GM19438 (cell line): Measurements from ENCODE around the gene MAP3K13.
"Not testable (repeated sequence)": the region's sequence is repeated elsewhere in the genome, so short reads cannot be mapped to it uniquely, and the experiment has no call there.

ENCODE experiments used
- ATAC-seq: cut with Tn5 transposase; IDR thresholded peaks from one replicate; pipeline ENCODE4 v1.9.1; 2021; ENCODE audit warnings: low read depth; ENCODE audit not compliant: unreplicated experiment

MAP3K13 gene

GRCh38 chr3:185340751-185341150, 22.2 kb upstream of the MAP3K13 start:
- ATAC-seq: no peak

- no peak for ATAC-seq
Measured at GRCh38 chr3:185341616-185342458, 21.1 kb upstream of the MAP3K13 start.

GRCh38 chr3:185342459-185343174, 20.3 kb upstream of the MAP3K13 start:
- no peak for ATAC-seq

- ATAC-seq: no peak
Measured at GRCh38 chr3:185347399-185347798, 15.5 kb upstream of the MAP3K13 start.

- ATAC-seq: no peak
Measured at GRCh38 chr3:185350841-185351240, 12.1 kb upstream of the MAP3K13 start.

GRCh38 chr3:185351396-185351795, 11.5 kb upstream of the MAP3K13 start:
- ATAC-seq: no peak

GRCh38 chr3:185353225-185353624, 9.7 kb upstream of the MAP3K13 start:
- no peak for ATAC-seq

- peak; percentile 100 for ATAC-seq
Measured at GRCh38 chr3:185353823-185354614, 8.9 kb upstream of the MAP3K13 start.

GRCh38 chr3:185356499-185356898, 6.4 kb upstream of the MAP3K13 start:
- no peak for ATAC-seq

- no peak for ATAC-seq
Measured at GRCh38 chr3:185361920-185362319, 1.0 kb upstream of the MAP3K13 start.

GRCh38 chr3:185363662-185364203, 797 bp downstream of the MAP3K13 start:
- peak; percentile 39 for ATAC-seq

GRCh38 chr3:185365291-185366073, 2.5 kb downstream of the MAP3K13 start:
- no peak for ATAC-seq

GRCh38 chr3:185366074-185366335, 3.1 kb downstream of the MAP3K13 start:
- ATAC-seq: no peak

GRCh38 chr3:185366913-185367312, 4.0 kb downstream of the MAP3K13 start:
- no peak for ATAC-seq

- ATAC-seq: not testable (repeated sequence)
Measured at GRCh38 chr3:185370349-185370748, 7.4 kb downstream of the MAP3K13 start.

GRCh38 chr3:185371306-185372074, 8.6 kb downstream of the MAP3K13 start:
- ATAC-seq: no peak

GRCh38 chr3:185381320-185382058, 18.6 kb downstream of the MAP3K13 start:
- ATAC-seq: no peak

GRCh38 chr3:185382154-185382553, 19.2 kb downstream of the MAP3K13 start:
- ATAC-seq: no peak

GRCh38 chr3:185386515-185386914, 23.6 kb downstream of the MAP3K13 start:
- not testable (repeated sequence) for ATAC-seq
